MM.1S (cell line): Measurements from ENCODE around the gene SCNN1B.

Source experiments
- DNase-seq: peaks from one replicate; pipeline ENCODE4 v3.0.0-alpha.2; 2015
- H2AFZ ChIP-seq: fragments of 300-600 bp; sonication (generic); 2 replicates; pipeline ENCODE4 v1.6.0; 2016; ENCODE audit warnings: antibody characterized with exemption, low read length
- H3F3A ChIP-seq: fragments of 300-600 bp; sonication (generic); 2 replicates; pipeline ENCODE4 v1.6.1; 2016; ENCODE audit warnings: mild to moderate bottlenecking, antibody characterized with exemption, low read length, moderate library complexity, mixed read lengths; ENCODE audit not compliant: insufficient read depth
- H3K27ac ChIP-seq: fragments of 300-600 bp; sonication (generic); 2 replicates; pipeline ENCODE4 v1.5.1; 2016; ENCODE audit warnings: mild to moderate bottlenecking, low read length
- H3K27me3 ChIP-seq: fragments of 300-600 bp; sonication (generic); replicated peaks from 2 replicates; pipeline ENCODE4 v1.6.0; 2016; ENCODE audit warnings: low read length; ENCODE audit not compliant: insufficient read depth
- H3K36me3 ChIP-seq: fragments of 300-600 bp; sonication (generic); replicated peaks from 2 replicates; pipeline ENCODE4 v1.6.1; 2016; ENCODE audit warnings: mild to moderate bottlenecking, low read length, mixed read lengths; ENCODE audit not compliant: insufficient read depth
- H3K4me1 ChIP-seq: fragments of 300-600 bp; sonication (generic); 2 replicates; pipeline ENCODE4 v1.6.1; 2016; ENCODE audit warnings: low read length, mixed read lengths
- H3K4me2 ChIP-seq: fragments of 300-600 bp; sonication (generic); 2 replicates; pipeline ENCODE4 v1.6.0; 2016; ENCODE audit warnings: low read depth, low read length
- H3K4me3 ChIP-seq: fragments of 300-600 bp; sonication (generic); 2 replicates; pipeline ENCODE4 v1.5.1; 2016; ENCODE audit warnings: low read length, mixed read lengths
- H3K79me2 ChIP-seq: fragments of 300-600 bp; sonication (generic); 2 replicates; pipeline ENCODE4 v1.6.1; 2016; ENCODE audit warnings: mixed run types, low read length, mixed read lengths
- H3K9ac ChIP-seq: fragments of 300-600 bp; sonication (generic); 2 replicates; pipeline ENCODE4 v1.6.1; 2016; ENCODE audit warnings: low read length, mixed read lengths
- H3K9me2 ChIP-seq: fragments of 300-600 bp; sonication (generic); replicated peaks from 2 replicates; pipeline ENCODE4 v1.6.1; 2016; ENCODE audit warnings: mild to moderate bottlenecking, low read length, mixed read lengths; ENCODE audit not compliant: insufficient read depth
- H3K9me3 ChIP-seq: fragments of 300-600 bp; sonication (generic); replicated peaks from 2 replicates; pipeline ENCODE4 v1.6.1; 2016; ENCODE audit warnings: mild to moderate bottlenecking, low read length, mixed read lengths; ENCODE audit not compliant: insufficient read depth
- H4K20me1 ChIP-seq: fragments of 300-600 bp; sonication (generic); 2 replicates; pipeline ENCODE4 v1.6.1; 2016; ENCODE audit warnings: mild to moderate bottlenecking, low read length, moderate library complexity, mixed read lengths; ENCODE audit not compliant: insufficient read depth
- EZH2 ChIP-seq: fragments of 300-600 bp; sonication (generic); optimal IDR thresholded peaks from 2 replicates; pipeline ENCODE3; 2017; ENCODE audit warnings: low read depth, mild to moderate bottlenecking, antibody characterized with exemption, low read length, mixed read lengths
- EZH2phosphoT487 ChIP-seq: fragments of 300-600 bp; sonication (generic); IDR thresholded peaks from 2 replicates; pipeline ENCODE4 v1.6.1; 2018; ENCODE audit warnings: antibody characterized with exemption, low read length
- TF ChIP-seq, protein P1 (sequence below): fragments of 300-600 bp; sonication (generic); IDR thresholded peaks from 2 replicates; pipeline ENCODE4 v1.5.1; 2016; ENCODE audit warnings: antibody characterized with exemption, low read length, mixed read lengths

Gene SCNN1B

DNA sequence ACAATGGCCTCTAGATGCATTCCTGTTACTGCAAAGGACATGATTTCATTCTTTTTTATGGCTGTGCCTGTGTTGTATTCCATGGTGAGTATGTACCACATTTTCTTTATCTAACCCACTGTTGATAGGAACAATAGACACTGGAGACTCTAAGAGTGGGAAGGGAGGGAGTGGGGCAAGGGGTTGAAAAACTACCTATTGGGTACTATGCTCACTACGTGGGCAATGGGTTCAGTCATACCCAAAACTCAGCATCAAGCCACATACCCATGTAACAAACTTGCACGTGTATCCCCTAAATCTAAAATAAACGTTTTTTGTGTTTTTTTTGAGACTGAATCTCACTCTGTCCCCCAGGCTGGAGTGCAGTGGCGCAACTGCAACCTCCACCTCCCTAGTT is 47.1 kb upstream of the SCNN1B start:
- no peak for DNase-seq
- Histone ChIP-seq H2AFZ (no peak overlapping the region), H4K20me1 (no peaks in the 10 kb centered on the region), H3K4me3 (no peak overlapping the region), H3K27me3 (no peaks in the 10 kb centered on the region), H3K9me3 (no peaks in the 10 kb centered on the region), H3K79me2 (no peaks in the 10 kb centered on the region), H3K36me3 (no peaks in the 10 kb centered on the region), H3K9ac (no peak overlapping the region), H3K4me2 (no peak overlapping the region), H3F3A (no peaks in the 10 kb centered on the region), H3K4me1 (no peaks in the 10 kb centered on the region), H3K9me2 (no peaks in the 10 kb centered on the region), H3K27ac (no peak overlapping the region)
- TF ChIP-seq, protein P1, sequence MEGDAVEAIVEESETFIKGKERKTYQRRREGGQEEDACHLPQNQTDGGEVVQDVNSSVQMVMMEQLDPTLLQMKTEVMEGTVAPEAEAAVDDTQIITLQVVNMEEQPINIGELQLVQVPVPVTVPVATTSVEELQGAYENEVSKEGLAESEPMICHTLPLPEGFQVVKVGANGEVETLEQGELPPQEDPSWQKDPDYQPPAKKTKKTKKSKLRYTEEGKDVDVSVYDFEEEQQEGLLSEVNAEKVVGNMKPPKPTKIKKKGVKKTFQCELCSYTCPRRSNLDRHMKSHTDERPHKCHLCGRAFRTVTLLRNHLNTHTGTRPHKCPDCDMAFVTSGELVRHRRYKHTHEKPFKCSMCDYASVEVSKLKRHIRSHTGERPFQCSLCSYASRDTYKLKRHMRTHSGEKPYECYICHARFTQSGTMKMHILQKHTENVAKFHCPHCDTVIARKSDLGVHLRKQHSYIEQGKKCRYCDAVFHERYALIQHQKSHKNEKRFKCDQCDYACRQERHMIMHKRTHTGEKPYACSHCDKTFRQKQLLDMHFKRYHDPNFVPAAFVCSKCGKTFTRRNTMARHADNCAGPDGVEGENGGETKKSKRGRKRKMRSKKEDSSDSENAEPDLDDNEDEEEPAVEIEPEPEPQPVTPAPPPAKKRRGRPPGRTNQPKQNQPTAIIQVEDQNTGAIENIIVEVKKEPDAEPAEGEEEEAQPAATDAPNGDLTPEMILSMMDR: no peak
- TF ChIP-seq EZH2phosphoT487 (no peak), EZH2 (no peak)

DNA sequence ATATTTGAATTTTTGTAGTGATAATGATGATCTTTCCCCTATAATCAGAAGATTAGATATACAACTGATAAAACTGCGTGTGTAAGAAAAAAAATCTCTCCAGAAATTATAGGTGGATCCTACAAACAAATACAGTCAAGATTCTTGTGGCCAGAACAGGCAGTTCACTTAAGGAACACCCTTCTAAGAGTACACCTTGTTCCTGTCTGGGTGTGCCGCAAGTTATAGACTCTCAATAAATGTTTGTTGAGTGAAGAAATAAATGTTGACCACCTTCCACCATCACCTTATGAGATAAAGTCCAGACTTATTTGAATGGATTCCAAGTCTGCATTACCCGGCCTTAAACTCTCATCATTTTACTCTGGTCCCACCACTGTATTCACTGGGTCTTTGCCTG is 45.7 kb upstream of the SCNN1B start:
- no peak overlapping the region for H3K9ac ChIP-seq
- no peaks in the 10 kb centered on the region for H3F3A ChIP-seq
- H3K4me3 ChIP-seq: no peak overlapping the region
- H3K27ac ChIP-seq: no peak overlapping the region
- no peak overlapping the region for H2AFZ ChIP-seq
- TF ChIP-seq, protein P1: no peak
- TF ChIP-seq EZH2phosphoT487 (no peak), EZH2 (no peak)
- H3K9me3 ChIP-seq: no peaks in the 10 kb centered on the region
- DNase-seq: no peak
- H3K4me2 ChIP-seq: no peak overlapping the region
- H3K27me3 ChIP-seq: no peaks in the 10 kb centered on the region
- H4K20me1 ChIP-seq: no peaks in the 10 kb centered on the region
- no peaks in the 10 kb centered on the region for H3K4me1 ChIP-seq
- no peaks in the 10 kb centered on the region for H3K79me2 ChIP-seq
- H3K9me2 ChIP-seq: no peaks in the 10 kb centered on the region
- no peaks in the 10 kb centered on the region for H3K36me3 ChIP-seq

DNA sequence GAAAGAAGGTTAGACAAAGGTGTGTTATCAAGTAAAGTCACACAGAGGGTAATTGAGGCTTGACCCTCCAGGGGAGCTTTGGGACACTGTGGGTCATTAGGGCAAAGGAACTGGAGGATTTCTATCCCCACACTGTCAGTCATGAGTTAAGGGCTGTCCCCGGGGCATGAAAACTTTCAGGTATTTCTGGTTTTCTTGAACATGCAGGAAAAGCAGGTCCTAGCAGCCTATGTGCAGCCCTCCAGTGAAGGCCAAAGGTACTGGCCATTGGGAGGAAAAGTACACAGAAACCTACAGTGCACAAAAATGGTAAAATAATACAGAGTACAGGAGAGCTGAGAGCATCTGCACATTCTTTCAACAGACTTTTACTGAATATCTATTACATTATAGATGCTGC is 44.4 kb upstream of the SCNN1B start:
- TF ChIP-seq EZH2 (no peak), EZH2phosphoT487 (no peak)
- TF ChIP-seq, protein P1: no peak
- H3K9me3 ChIP-seq: no peaks in the 10 kb centered on the region
- H3K9me2 ChIP-seq: no peaks in the 10 kb centered on the region
- H3K4me2 ChIP-seq: no peak overlapping the region
- H3K36me3 ChIP-seq: no peaks in the 10 kb centered on the region
- H3K9ac ChIP-seq: no peak overlapping the region
- H3K27me3 ChIP-seq: no peaks in the 10 kb centered on the region
- no peaks in the 10 kb centered on the region for H3K79me2 ChIP-seq
- H3K4me1 ChIP-seq: no peaks in the 10 kb centered on the region
- no peak for DNase-seq
- no peak overlapping the region for H3K27ac ChIP-seq
- no peaks in the 10 kb centered on the region for H4K20me1 ChIP-seq
- no peaks in the 10 kb centered on the region for H3F3A ChIP-seq
- no peak overlapping the region for H3K4me3 ChIP-seq
- H2AFZ ChIP-seq: no peak overlapping the region

DNA sequence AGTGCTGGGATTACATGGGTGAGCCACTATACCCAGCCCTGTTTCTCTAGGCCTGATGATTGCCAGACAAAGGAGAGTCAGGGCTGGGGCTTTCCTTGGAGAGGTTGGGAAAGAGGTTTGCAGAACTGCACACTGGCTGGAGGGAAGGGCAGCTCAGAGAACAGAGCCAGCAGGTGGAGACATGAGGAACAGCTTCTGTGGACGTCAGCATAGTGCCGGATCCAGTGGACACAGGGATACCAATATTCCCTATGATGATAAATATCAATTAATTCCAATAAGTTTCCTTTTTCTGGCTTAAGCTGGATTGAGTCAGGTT is 43.2 kb upstream of the SCNN1B start:
- H3K4me1 ChIP-seq: no peaks in the 10 kb centered on the region
- no peaks in the 10 kb centered on the region for H3F3A ChIP-seq
- DNase-seq: no peak
- H2AFZ ChIP-seq: no peak overlapping the region
- no peaks in the 10 kb centered on the region for H3K36me3 ChIP-seq
- no peaks in the 10 kb centered on the region for H4K20me1 ChIP-seq
- H3K9me3 ChIP-seq: no peaks in the 10 kb centered on the region
- no peak overlapping the region for H3K4me3 ChIP-seq
- no peaks in the 10 kb centered on the region for H3K79me2 ChIP-seq
- no peak overlapping the region for H3K9ac ChIP-seq
- no peaks in the 10 kb centered on the region for H3K9me2 ChIP-seq
- TF ChIP-seq, protein P1: no peak
- TF ChIP-seq EZH2phosphoT487 (no peak), EZH2 (no peak)
- H3K27ac ChIP-seq: no peak overlapping the region
- no peaks in the 10 kb centered on the region for H3K27me3 ChIP-seq
- H3K4me2 ChIP-seq: no peak overlapping the region
